Mucosa of rectum (tissue), 2 donors: ENCODE measurements around the gene SPIB.

Source experiments
- H3K27ac ChIP-seq, 2 donors: one replicate each; pipeline ENCODE4 v1.7.0; 2013; ENCODE audit warnings: inconsistent platforms in 2 of 2, low read depth in 2 of 2, low read length in 2 of 2
- H3K27me3 ChIP-seq, 2 donors: one replicate each; pipeline ENCODE4 v1.7.0; 2013; ENCODE audit warnings: low read length in 2 of 2; ENCODE audit not compliant: control insufficient read depth in 2 of 2, insufficient read depth in 2 of 2
- H3K36me3 ChIP-seq, 2 donors: one replicate each; pipeline ENCODE4 v1.7.0; 2013; ENCODE audit warnings: low read length in 2 of 2; ENCODE audit not compliant: control insufficient read depth in 2 of 2, insufficient read depth in 2 of 2
- H3K4me1 ChIP-seq, 2 donors: one replicate each; pipeline ENCODE4 v1.7.0; 2013; ENCODE audit warnings: low read length in 2 of 2, mild to moderate bottlenecking in 1 of 2; ENCODE audit not compliant: control insufficient read depth in 2 of 2, insufficient read depth in 2 of 2
- H3K4me3 ChIP-seq, 2 donors: one replicate each; pipeline ENCODE4 v1.7.0; 2013; ENCODE audit warnings: low read length in 2 of 2
- H3K9ac ChIP-seq, 2 donors: one replicate each; pipeline ENCODE4 v1.7.0; 2013; ENCODE audit warnings: low read length in 2 of 2, low read depth in 1 of 2, mild to moderate bottlenecking in 1 of 2
- H3K9me3 ChIP-seq, 2 donors: one replicate each; pipeline ENCODE4 v1.7.0; 2013; ENCODE audit warnings: low read length in 2 of 2; ENCODE audit not compliant: control insufficient read depth in 2 of 2
- donor health status: healthy.
- donor health status: Normal muscosa, but diverticular disease.

Gene SPIB

DNA sequence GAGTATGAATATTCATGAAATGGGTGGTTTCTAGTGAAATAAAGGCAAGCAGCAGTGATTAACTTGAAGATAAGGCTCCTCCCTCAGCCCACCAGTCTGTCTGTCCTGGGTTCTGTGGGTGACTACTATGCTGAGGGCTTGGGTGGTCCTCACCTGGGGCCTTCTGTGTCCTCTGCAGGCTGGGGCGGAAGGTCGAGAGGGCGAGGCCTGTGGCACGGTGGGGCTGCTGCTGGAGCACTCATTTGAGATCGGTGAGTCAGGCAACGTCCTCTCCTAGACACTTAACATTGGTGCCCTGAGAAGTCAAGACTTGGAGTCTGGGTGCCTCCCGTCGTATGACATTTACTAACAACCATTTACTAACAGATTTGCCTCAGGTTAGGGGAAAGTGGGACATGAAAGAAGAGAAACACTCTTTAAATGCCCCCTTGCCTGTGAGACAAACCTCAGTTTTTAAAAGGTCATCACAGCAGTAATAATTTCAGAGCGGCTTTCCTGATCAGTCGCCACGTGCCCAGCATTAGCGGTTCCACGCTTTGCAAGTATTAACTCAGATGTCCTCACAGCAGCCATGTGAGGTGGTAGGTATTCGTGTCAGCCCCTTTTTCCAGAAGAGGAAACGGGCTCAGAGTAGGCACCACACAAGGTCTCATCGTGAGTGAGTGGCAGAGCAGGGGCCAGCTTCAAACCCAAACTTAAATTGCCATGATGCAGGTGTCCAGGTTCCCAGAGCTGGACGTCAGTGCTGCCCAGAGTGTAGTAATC, 59.2 kb downstream of the SPIB start:
- H3K4me3 ChIP-seq: peak overlapping the region in 1 of 2 donors; percentile 92
- H3K27ac ChIP-seq: no peak overlapping the region
- H3K9ac ChIP-seq: peak overlapping the region in 1 of 2 donors; percentile 94

DNA sequence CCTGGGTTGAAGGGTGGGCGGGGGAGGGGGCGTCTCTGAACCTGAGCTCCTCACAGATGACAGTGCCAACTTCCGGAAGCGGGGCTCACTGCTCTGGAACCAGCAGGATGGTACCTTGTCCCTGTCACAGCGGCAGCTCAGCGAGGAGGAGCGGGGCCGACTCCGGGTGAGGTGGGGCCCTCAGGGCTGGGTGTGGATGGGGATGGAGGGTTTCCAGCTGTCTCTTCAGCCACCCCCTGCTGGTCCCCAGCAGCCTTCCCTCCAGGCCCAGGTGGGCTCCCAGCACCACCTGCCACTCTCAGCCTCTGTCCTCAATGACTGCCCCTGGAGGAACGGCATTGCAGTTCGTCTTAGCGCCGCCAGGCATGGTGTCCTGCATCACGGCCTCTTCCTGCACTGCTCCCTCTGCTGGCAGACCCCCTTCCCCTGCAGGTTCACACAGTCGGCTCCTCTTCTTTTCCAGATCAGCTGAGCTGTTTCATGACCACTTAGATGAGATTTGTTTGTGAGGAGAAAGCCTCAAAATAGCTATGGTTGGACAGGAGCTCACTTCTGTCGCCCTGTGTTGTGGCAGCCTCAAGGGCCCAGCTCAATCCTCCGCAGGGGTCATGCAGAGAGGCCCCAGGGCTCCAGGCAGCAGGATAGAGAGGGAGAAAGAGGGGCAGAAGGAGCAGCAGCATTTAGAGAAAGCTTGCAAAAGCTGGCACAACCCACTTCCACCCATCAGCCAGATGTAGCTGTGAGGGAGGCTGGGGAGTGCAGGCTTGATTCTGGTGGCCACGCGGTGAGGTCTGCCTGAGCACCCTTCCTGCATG, 60.4 kb downstream of the SPIB start:
- no peaks in the 10 kb centered on the region for H3K9me3 ChIP-seq
- H3K4me1 ChIP-seq: peaks cover 10 to 14% of the 10 kb centered on the region in 2 donors
- no peak overlapping the region for H3K9ac ChIP-seq
- no peaks in the 10 kb centered on the region for H3K27me3 ChIP-seq
- no peak overlapping the region for H3K27ac ChIP-seq
- H3K4me3 ChIP-seq: no peak overlapping the region
- peaks cover 37 to 42% of the 10 kb centered on the region in 2 donors for H3K36me3 ChIP-seq

More for the DNA sequence above, 59.2 kb downstream of the SPIB start:
- Histone ChIP-seq H3K36me3 (peaks cover 31 to 36% of the 10 kb centered on the region in 2 donors), H3K27me3 (no peaks in the 10 kb centered on the region), H3K4me1 (peaks cover 10 to 14% of the 10 kb centered on the region in 2 donors), H3K9me3 (no peaks in the 10 kb centered on the region)

DNA sequence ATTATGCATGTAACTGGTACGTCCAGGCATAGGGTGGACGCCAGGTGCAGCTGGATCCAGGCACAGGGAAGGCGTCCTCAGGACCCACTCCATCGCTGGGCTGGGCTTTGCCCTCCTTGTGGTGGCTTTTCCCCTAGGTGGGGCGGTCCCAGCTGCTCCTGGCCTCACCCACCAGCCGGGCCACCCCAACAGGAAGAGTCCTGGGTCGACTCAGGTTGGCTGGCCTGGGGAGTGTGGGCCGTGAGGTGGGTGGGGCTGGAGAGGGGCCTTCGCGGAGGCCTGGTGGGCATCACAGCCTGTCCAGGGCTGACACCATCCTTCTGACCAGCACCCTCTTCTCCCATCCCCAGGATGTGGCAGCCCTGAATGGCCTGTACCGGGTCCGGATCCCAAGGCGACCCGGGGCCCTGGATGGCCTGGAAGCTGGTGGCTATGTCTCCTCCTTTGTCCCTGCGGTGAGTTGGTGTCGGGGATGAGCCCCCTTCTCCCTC, 61.1 kb downstream of the SPIB start:
- Histone ChIP-seq H3K4me1 (peaks cover 10 to 14% of the 10 kb centered on the region in 2 donors), H3K4me3 (no peak overlapping the region), H3K27ac (no peak overlapping the region), H3K9me3 (no peaks in the 10 kb centered on the region), H3K9ac (no peak overlapping the region), H3K27me3 (no peaks in the 10 kb centered on the region), H3K36me3 (peaks cover 37 to 42% of the 10 kb centered on the region in 2 donors)

DNA sequence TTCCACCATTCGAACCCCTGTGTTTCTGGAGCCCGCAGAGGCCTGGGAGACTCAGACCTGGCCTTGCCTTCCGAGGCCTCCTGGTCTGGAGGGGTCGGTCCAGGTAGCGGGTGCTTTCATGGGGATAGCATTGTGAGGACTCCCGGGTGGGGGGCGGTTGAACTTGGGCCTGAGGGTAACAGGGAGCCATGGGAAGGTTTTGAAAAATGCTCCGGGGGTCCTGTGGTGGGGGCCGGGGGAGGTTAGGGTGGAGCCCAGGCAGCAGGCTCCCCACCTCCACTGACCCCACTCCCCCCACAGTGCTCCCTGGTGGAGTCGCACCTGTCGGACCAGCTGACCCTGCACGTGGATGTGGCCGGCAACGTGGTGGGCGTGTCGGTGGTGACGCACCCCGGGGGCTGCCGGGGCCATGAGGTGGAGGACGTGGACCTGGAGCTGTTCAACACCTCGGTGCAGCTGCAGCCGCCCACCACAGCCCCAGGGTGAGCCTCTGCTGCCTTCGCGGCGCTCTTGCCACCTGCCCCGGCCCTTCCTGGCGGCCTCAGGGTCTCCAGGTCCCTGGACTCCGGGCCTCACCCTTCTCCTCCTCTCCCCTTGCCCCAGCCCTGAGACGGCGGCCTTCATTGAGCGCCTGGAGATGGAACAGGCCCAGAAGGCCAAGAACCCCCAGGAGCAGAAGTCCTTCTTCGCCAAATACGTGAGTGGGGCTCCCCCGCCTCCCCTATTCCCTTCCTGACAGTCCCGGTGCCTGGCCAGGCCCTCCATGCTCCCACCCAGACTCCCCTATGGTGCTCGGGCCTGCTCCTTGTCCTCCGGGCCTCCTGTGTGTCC, 61.8 kb downstream of the SPIB start:
- H3K27ac ChIP-seq: no peak overlapping the region
- no peaks in the 10 kb centered on the region for H3K9me3 ChIP-seq
- H3K27me3 ChIP-seq: no peaks in the 10 kb centered on the region
- no peak overlapping the region for H3K4me3 ChIP-seq
- H3K9ac ChIP-seq: no peak overlapping the region
- peaks cover 10 to 14% of the 10 kb centered on the region in 2 donors for H3K4me1 ChIP-seq
- peaks cover 37 to 42% of the 10 kb centered on the region in 2 donors for H3K36me3 ChIP-seq
